Measurements from ENCODE around the gene AKAP10.
"Not testable (repeated sequence)": the region's sequence is repeated elsewhere in the genome, so short reads cannot be mapped to it uniquely, and the experiment has no call there.

Gene AKAP10

DNA sequence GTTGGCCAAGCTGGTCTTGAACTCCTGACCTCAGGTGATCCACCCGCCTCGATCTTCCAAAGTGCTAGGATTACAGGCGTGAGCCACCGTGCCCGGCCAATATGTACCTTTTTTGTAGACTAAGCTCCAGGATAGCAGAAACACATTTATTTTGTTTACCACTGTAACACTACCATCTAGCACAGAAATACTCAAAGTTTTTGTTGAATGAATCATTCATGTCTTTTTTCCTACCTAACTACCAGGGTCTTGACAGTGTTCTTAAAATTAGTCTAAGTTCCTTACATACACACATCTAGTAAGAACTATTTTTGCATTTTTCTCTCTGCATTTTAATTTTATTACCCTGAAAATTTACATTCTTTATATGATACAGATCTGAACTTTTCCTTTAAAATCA is 44.4 kb downstream of the AKAP10 start:
- no peak for DNase-seq (ENCODE audit: low read depth)

DNA sequence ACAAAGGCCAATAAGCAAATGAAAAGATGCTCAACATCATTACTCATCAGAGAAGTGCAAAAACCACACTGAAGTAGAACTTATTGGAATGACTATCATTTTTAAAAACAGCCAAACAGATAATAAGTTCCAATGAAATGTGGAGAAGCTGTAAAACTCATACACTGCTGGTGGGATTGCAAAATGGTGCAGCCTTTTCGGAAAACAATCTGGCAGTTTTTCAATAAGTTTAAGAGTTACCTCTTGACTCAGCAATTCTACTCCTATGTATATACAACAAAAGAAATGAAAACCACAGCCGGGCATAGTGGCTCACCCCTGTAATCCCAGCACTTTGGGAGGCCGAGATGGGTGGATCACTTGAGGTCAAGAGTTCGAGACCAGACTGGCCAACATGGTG is 49.3 kb downstream of the AKAP10 start:
- DNase-seq (ENCODE audit: low read depth) = no peak

DNA sequence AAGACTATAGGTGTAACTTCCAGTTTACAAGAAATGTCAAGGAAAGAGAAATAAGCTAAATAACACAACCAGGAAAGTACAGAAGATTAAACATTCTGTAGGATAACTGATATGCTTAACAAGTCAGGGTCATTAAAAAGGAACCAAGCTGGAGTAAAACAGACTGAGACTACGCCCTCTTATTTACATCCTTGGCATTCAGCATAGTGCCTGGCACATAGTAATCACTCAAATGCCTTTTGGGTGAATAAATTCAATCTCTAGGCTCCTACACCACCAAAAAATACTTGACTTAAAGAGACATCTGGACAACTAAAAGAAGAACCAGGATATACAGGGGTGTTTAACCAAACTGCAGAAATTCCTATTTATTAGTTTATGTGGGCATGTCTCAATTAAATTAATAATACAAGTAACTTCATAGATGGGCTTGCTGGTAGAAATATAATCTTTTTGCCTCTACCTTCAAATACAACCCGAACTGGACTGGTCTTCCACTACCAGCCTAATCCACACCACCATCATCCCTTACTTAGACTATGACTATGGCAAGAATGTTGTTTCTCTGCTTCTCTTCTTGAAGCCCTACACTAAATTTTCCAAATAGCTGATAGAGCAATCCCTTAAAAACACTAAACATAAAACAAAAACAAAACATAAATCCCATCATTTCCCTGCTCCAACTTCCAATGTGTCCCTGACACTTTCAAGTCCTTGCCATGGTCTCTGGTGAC is 62.2 kb downstream of the AKAP10 start:
- DNase-seq (ENCODE audit: low read depth) = no peak

GRCh38 chr17:19911033-19911432 is 66.6 kb downstream of the AKAP10 start:
- DNase-seq (ENCODE audit: low read depth) = no peak

GRCh38 chr17:19909139-19909538 is 68.5 kb downstream of the AKAP10 start:
- no peak for DNase-seq (ENCODE audit: low read depth)

DNA sequence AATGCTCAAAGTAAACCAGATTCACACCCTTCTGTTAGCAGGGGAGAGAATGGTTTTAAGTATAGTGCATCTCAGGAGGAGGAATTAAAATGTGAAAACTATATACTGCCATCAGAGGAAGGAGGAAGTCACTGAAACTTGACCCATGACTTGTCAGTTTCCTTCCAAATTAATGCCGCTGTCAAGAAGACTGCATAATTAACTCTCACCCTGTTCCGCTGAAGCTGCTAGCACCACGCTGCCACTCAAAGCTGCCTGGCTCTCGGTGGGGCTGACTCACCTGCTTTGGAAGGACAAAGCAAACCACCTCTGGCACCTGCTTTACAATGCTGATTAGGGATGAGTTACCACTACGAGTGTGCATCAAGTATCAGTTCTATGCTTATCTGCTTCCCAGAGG is 72.1 kb downstream of the AKAP10 start:
- DNase-seq (ENCODE audit: low read depth) = no peak

- DNase-seq (ENCODE audit: low read depth) = no peak
Observed at GRCh38 chr17:19904924-19905323, 72.7 kb downstream of the AKAP10 start.

- peak; percentile 57 for DNase-seq (ENCODE audit: low read depth)
Observed at GRCh38 chr17:19904412-19904811, 73.2 kb downstream of the AKAP10 start.

DNA sequence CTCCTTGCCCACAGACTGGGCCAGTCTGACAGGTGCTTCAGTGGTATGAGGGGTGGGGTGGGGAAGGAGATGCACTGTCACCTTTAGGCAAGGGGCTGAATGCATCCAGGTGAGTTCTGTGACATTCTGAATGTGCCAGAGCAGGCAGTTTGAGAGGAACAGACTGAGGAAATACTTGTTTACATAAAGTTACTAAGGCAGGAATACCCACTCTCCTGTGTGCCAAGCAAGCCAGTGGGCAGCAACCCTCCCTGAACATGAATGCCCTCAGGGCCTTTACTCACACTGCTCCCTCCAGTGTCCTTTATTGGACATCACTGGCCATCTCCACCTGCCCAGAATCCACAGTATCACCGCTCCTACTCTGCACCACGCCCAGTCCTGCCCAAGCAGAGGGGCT is 76.8 kb downstream of the AKAP10 start:
- no peak for DNase-seq (ENCODE audit: low read depth)

- peak; percentile 70 for DNase-seq (ENCODE audit: low read depth)
Observed at GRCh38 chr17:19897903-19898302, 79.7 kb downstream of the AKAP10 start.

GRCh38 chr17:19897090-19897837 is 80.4 kb downstream of the AKAP10 start:
- no peak for DNase-seq (ENCODE audit: low read depth)

GRCh38 chr17:19896679-19897078 is 80.9 kb downstream of the AKAP10 start:
- no peak for DNase-seq (ENCODE audit: low read depth)

GRCh38 chr17:19890554-19890953 is 87.1 kb downstream of the AKAP10 start:
- DNase-seq (ENCODE audit: low read depth) = not testable (repeated sequence)

- DNase-seq (ENCODE audit: low read depth) = not testable (repeated sequence)
Observed at GRCh38 chr17:19890001-19890400, 87.6 kb downstream of the AKAP10 start.

DNA sequence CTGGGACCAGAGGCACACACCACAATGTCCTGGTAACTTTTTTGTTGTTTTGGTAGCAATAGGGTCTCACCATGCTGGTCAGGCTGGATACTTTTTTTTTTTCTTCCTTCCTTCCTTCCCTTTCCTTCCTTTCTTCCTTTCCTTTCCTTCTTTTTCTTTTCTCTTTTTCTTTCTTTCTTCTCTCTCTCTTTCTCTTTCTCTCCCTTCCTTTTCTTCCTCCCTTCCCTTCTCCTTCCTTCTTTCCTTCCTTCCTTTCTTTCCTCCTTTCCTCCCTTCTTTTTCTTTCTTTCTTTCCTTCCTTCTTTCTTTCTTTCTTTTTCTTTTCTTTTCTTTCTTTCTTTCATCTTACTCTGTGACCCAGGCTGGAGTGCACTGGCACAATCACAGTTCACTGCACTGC is 91.5 kb downstream of the AKAP10 start:
- DNase-seq (ENCODE audit: low read depth) = no peak

DNA sequence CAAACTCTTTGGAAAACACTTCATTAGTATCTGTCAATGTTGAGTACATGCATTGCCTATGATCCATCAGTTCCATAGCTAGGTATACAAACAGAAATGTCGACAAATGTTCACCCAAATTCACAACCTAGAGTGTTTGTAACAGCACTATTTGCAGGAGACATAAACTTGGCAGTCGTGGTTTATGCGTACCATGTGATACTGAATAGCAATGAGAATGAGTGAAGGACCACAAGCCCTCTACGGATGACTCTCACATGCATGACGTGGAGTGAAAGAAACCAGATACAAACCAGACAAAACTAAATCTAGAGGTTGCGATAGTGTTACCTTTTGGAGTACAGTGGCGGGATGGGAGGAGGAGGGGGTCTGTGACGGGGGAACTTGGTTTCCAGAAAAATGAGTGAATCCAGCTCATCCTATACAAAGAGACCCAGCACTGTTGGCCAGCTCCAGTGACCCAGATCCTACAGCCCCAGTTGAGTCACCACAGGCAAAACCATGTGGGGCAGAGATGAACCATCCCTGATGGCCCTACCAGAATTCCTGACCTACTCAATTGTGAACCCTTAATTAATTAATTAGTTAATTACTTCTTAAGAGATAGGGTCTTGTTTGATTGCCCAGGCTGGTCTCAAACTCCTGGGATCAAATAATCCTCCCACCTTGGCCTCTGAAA is 94.0 kb downstream of the AKAP10 start:
- DNase-seq (ENCODE audit: low read depth) = no peak

GRCh38 chr17:19880393-19880792 is 97.2 kb downstream of the AKAP10 start:
- no peak for DNase-seq (ENCODE audit: low read depth)

- no peak for DNase-seq (ENCODE audit: low read depth)
Observed at GRCh38 chr17:19877364-19877945, 100.2 kb downstream of the AKAP10 start.

- DNase-seq (ENCODE audit: low read depth) = no peak
Observed at GRCh38 chr17:19876529-19877161, 101.0 kb downstream of the AKAP10 start.

GRCh38 chr17:19874256-19874655 is 103.4 kb downstream of the AKAP10 start:
- DNase-seq (ENCODE audit: low read depth) = no peak

GRCh38 chr17:19873346-19873745 is 104.3 kb downstream of the AKAP10 start:
- no peak for DNase-seq (ENCODE audit: low read depth)

GRCh38 chr17:19868079-19868395 is 109.6 kb downstream of the AKAP10 start:
- no peak for DNase-seq (ENCODE audit: low read depth)

Data from stromal cell of bone marrow (primary cell).